ENCODE data around the gene FHL3.

Gene FHL3

GRCh38 chr1:37998089-37998808, 7.1 kb downstream of the FHL3 start:
- POLR2A ChIA-PET = interaction anchor here (3.8 kb wide), 1 partner anchor 11 kb away, joined by 15 read pairs; no protein-coding TSS in a partner anchor
- Histone ChIP-seq H3K27ac (ENCODE audit: insufficient read depth in 1 of 2, low read depth in 1 of 2, low read length in 2 of 2, poor library complexity in 1 of 2, severe bottlenecking in 2 of 2) (peak overlapping the region; percentile 12 to 95), H3K4me3 (ENCODE audit: control insufficient read depth in 1 of 7, extremely low read depth in 1 of 7, insufficient read depth in 4 of 7, low read depth in 2 of 7, low read length in 6 of 7) (peak overlapping the region in 1 of 7 experiments; percentile 46), H3K36me3 (ENCODE audit: control insufficient read depth in 4 of 4, insufficient read depth in 4 of 4, low read length in 3 of 4) (peaks cover 0 to 49% (median 21%) of the 10 kb centered on the region in 4 experiments), H3K27me3 (replicated peaks in 2 of 5; ENCODE audit: control insufficient read depth in 4 of 5, insufficient read depth in 5 of 5, low read length in 4 of 5) (no peaks in the 10 kb centered on the region), H3K4me1 (ENCODE audit: control extremely low read depth in 1 of 4, control insufficient read depth in 4 of 4, insufficient read depth in 4 of 4, low read length in 3 of 4) (peaks cover 13 to 83% (median 81%) of the 10 kb centered on the region in 4 experiments), H3K9me3 (ENCODE audit: control extremely low read depth in 1 of 5, control insufficient read depth in 4 of 5, insufficient read depth in 2 of 5, low read depth in 1 of 5, low read length in 4 of 5) (no peaks in the 10 kb centered on the region)
- 91% methylated on average over 6 of the region's 9 CpGs for WGBS (ENCODE audit: insufficient coverage)
- CTCF ChIA-PET = interaction anchor here (1.2 to 16.5 kb wide), 2 partner anchors 7 to 21 kb away, joined by 3 to 445 read pairs; partner anchors contain the start of gene UTP11
- no peak for DNase-seq

- Histone ChIP-seq H3K36me3 (ENCODE audit: control insufficient read depth in 4 of 4, insufficient read depth in 4 of 4, low read length in 3 of 4) (peaks cover 0 to 49% (median 21%) of the 10 kb centered on the region in 4 experiments), H3K4me3 (ENCODE audit: control insufficient read depth in 1 of 7, extremely low read depth in 1 of 7, insufficient read depth in 4 of 7, low read depth in 2 of 7, low read length in 6 of 7) (no peak overlapping the region), H3K27me3 (replicated peaks in 2 of 5; ENCODE audit: control insufficient read depth in 4 of 5, insufficient read depth in 5 of 5, low read length in 4 of 5) (no peaks in the 10 kb centered on the region), H3K4me1 (ENCODE audit: control extremely low read depth in 1 of 4, control insufficient read depth in 4 of 4, insufficient read depth in 4 of 4, low read length in 3 of 4) (peaks cover 13 to 77% (median 73%) of the 10 kb centered on the region in 4 experiments), H3K9me3 (ENCODE audit: control extremely low read depth in 1 of 5, control insufficient read depth in 4 of 5, insufficient read depth in 2 of 5, low read depth in 1 of 5, low read length in 4 of 5) (no peaks in the 10 kb centered on the region), H3K27ac (ENCODE audit: insufficient read depth in 1 of 2, low read depth in 1 of 2, low read length in 2 of 2, poor library complexity in 1 of 2, severe bottlenecking in 2 of 2) (peak overlapping the region in 1 of 2 experiments; percentile 54)
- WGBS (ENCODE audit: insufficient coverage) = 96% methylated on average over 24 of the region's 25 CpGs
- DNase-seq = no peak
- ChIA-PET CTCF (interaction anchor here (16.5 kb wide), 1 partner anchor 22 kb away, joined by 445 read pairs; the partner anchor contains the start of gene UTP11), POLR2A (interaction anchor here (0.6 to 1.2 kb wide), 5 partner anchors 12 to 27 kb away, joined by 3 to 7 read pairs (median 4); partner anchors contain the start of gene UTP11)
Measured at GRCh38 chr1:37997256-37998088, 7.8 kb downstream of the FHL3 start.

- peaks cover 11 to 61% (median 59%) of the 10 kb centered on the region in 4 experiments for H3K4me1 ChIP-seq (ENCODE audit: control extremely low read depth in 1 of 4, control insufficient read depth in 4 of 4, insufficient read depth in 4 of 4, low read length in 3 of 4)
- WGBS (ENCODE audit: insufficient coverage) = 68% methylated on average over 46 of the region's 46 CpGs
Measured at GRCh38 chr1:37995751-37996345, 9.5 kb downstream of the FHL3 start.

GRCh38 chr1:37994886-37995566, 10.3 kb downstream of the FHL3 start:
- no peak overlapping the region for H3K27ac ChIP-seq (ENCODE audit: insufficient read depth in 1 of 2, low read depth in 1 of 2, low read length in 2 of 2, poor library complexity in 1 of 2, severe bottlenecking in 2 of 2)
- no peaks in the 10 kb centered on the region for H3K9me3 ChIP-seq (ENCODE audit: control extremely low read depth in 1 of 5, control insufficient read depth in 4 of 5, insufficient read depth in 2 of 5, low read depth in 1 of 5, low read length in 4 of 5)
- ChIA-PET CTCF (interaction anchor here (16.5 kb wide), 1 partner anchor 24 kb away, joined by 445 read pairs; the partner anchor contains the start of gene UTP11), POLR2A (interaction anchor here (1.0 to 1.4 kb wide), 2 partner anchors 18 to 24 kb away, joined by 3 to 6 read pairs; partner anchors contain the start of gene UTP11)
- H3K27me3 ChIP-seq (replicated peaks in 2 of 5; ENCODE audit: control insufficient read depth in 4 of 5, insufficient read depth in 5 of 5, low read length in 4 of 5) = no peaks in the 10 kb centered on the region
- DNase-seq = no peak
- peak overlapping the region in 4 of 7 experiments; percentile 34 to 74 (median 64) for H3K4me3 ChIP-seq (ENCODE audit: control insufficient read depth in 1 of 7, extremely low read depth in 1 of 7, insufficient read depth in 4 of 7, low read depth in 2 of 7, low read length in 6 of 7)
- WGBS (ENCODE audit: insufficient coverage) = 89% methylated on average over 8 of the region's 11 CpGs
- H3K36me3 ChIP-seq (ENCODE audit: control insufficient read depth in 4 of 4, insufficient read depth in 4 of 4, low read length in 3 of 4) = peaks cover 0 to 43% (median 21%) of the 10 kb centered on the region in 4 experiments
- H3K4me1 ChIP-seq (ENCODE audit: control extremely low read depth in 1 of 4, control insufficient read depth in 4 of 4, insufficient read depth in 4 of 4, low read length in 3 of 4) = peaks cover 11 to 53% (median 52%) of the 10 kb centered on the region in 4 experiments

More at GRCh38 chr1:37995751-37996345, 9.5 kb downstream of the FHL3 start:
- POLR2A ChIA-PET = interaction anchor here (0.6 to 1.4 kb wide), 4 partner anchors 8 to 23 kb away, joined by 3 to 6 read pairs (median 4); partner anchors contain the start of gene UTP11
- no peaks in the 10 kb centered on the region for H3K27me3 ChIP-seq (replicated peaks in 2 of 5; ENCODE audit: control insufficient read depth in 4 of 5, insufficient read depth in 5 of 5, low read length in 4 of 5)
- no peaks in the 10 kb centered on the region for H3K9me3 ChIP-seq (ENCODE audit: control extremely low read depth in 1 of 5, control insufficient read depth in 4 of 5, insufficient read depth in 2 of 5, low read depth in 1 of 5, low read length in 4 of 5)
- peak overlapping the region in 6 of 7 experiments; percentile 1 to 74 (median 48) for H3K4me3 ChIP-seq (ENCODE audit: control insufficient read depth in 1 of 7, extremely low read depth in 1 of 7, insufficient read depth in 4 of 7, low read depth in 2 of 7, low read length in 6 of 7)
- H3K27ac ChIP-seq (ENCODE audit: insufficient read depth in 1 of 2, low read depth in 1 of 2, low read length in 2 of 2, poor library complexity in 1 of 2, severe bottlenecking in 2 of 2) = no peak overlapping the region
- CTCF ChIA-PET = interaction anchor here (16.5 kb wide), 1 partner anchor 23 kb away, joined by 445 read pairs; the partner anchor contains the start of gene UTP11
- H3K36me3 ChIP-seq (ENCODE audit: control insufficient read depth in 4 of 4, insufficient read depth in 4 of 4, low read length in 3 of 4) = peaks cover 0 to 47% (median 21%) of the 10 kb centered on the region in 4 experiments
- peak in 2 of 3 donors; percentile 56 to 66 for DNase-seq

- ChIA-PET POLR2A (interaction anchor here (0.6 to 1.6 kb wide), 4 partner anchors 14 to 28 kb away, joined by 3 to 6 read pairs (median 4); partner anchors contain the start of gene UTP11), CTCF (interaction anchor here (0.6 to 16.5 kb wide), 6 partner anchors 11 to 59 kb away, joined by 3 to 445 read pairs (median 3); partner anchors contain the start of gene UTP11)
- Histone ChIP-seq H3K9me3 (ENCODE audit: control extremely low read depth in 1 of 5, control insufficient read depth in 4 of 5, insufficient read depth in 2 of 5, low read depth in 1 of 5, low read length in 4 of 5) (no peaks in the 10 kb centered on the region), H3K27me3 (replicated peaks in 2 of 5; ENCODE audit: control insufficient read depth in 4 of 5, insufficient read depth in 5 of 5, low read length in 4 of 5) (no peaks in the 10 kb centered on the region), H3K4me1 (ENCODE audit: control extremely low read depth in 1 of 4, control insufficient read depth in 4 of 4, insufficient read depth in 4 of 4, low read length in 3 of 4) (peaks cover 5 to 15% (median 10%) of the 10 kb centered on the region in 4 experiments), H3K27ac (ENCODE audit: insufficient read depth in 1 of 2, low read depth in 1 of 2, low read length in 2 of 2, poor library complexity in 1 of 2, severe bottlenecking in 2 of 2) (peak overlapping the region; percentile 74 to 87), H3K36me3 (ENCODE audit: control insufficient read depth in 4 of 4, insufficient read depth in 4 of 4, low read length in 3 of 4) (peaks cover 14 to 29% (median 21%) of the 10 kb centered on the region in 4 experiments), H3K4me3 (ENCODE audit: control insufficient read depth in 1 of 7, extremely low read depth in 1 of 7, insufficient read depth in 4 of 7, low read depth in 2 of 7, low read length in 6 of 7) (peak overlapping the region; percentile 58 to 99 (median 97))
- DNase-seq = peak in 2 of 3 donors; percentile 41 to 65
- under 1% methylated on average over 26 of the region's 30 CpGs for WGBS (ENCODE audit: insufficient coverage)
Measured at GRCh38 chr1:37989361-37989930, 15.9 kb downstream of the FHL3 start.
